ENCODE measurements around the gene IGF1R.

The IGF1R gene

GRCh38 chr15:98927022-98927421, 278.7 kb downstream of the IGF1R start:
- no peak for DNase-seq

DNA sequence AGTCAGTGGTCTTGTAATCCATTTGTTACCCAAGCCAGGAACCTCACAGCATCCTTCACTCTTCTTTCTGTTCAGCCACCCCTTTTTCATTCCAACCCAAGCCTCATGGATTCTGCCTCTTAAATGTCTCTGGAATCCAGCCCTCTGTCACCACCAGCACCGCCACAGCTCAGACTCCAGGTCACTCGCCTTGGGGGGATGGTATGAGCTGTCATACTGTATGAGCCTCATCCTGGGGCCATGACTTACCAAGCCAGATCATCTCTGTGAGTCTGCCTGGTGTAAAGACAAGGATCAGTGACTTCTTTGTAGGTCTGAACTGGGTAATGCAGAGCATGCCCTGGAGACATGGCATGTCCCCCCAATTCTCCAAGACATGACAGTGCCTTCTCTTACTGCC, 279.7 kb downstream of the IGF1R start:
- no peak for DNase-seq

DNA sequence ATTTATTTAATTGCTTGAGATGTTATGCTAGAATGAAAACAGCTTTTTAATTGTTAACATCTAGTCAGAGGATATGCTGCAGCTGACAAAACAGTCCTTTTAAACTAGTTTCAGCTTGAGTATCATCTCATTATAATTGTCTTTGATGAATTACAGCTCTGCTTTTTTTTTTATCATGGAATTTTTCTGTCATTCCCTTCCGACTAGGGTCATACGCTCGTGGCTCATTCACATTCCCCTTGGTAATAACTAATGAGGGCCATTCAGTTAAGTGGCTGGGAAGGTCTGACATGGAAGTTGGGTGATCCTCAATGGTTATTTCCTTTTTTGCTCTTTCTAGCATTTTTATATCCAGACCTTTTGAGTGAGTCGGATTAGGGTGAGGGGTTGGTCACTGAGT, 282.2 kb downstream of the IGF1R start:
- no peak for DNase-seq

DNA sequence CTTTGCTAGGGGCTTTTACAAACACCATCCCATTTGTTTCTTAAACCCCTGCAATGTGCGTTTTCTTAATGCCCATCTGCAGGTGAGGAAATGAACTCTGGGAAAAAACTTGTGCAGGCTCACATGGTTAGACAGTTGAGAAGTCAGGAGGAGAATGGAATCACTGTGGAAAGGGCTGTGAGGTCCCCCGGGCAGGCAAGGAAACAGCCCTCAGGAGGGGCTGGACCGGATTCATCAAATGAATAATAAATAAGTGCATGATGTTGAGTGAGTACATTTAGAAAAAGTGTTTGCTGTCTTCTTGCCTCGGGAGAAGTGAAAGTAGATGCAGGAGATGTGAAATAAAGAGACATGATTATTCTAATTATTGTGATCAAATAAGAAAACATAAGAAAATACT, 282.7 kb downstream of the IGF1R start:
- DNase-seq, result no peak

GRCh38 chr15:98933406-98933805, 285.1 kb downstream of the IGF1R start:
- no peak for DNase-seq

GRCh38 chr15:98935736-98936135, 287.4 kb downstream of the IGF1R start:
- no peak for DNase-seq

DNA sequence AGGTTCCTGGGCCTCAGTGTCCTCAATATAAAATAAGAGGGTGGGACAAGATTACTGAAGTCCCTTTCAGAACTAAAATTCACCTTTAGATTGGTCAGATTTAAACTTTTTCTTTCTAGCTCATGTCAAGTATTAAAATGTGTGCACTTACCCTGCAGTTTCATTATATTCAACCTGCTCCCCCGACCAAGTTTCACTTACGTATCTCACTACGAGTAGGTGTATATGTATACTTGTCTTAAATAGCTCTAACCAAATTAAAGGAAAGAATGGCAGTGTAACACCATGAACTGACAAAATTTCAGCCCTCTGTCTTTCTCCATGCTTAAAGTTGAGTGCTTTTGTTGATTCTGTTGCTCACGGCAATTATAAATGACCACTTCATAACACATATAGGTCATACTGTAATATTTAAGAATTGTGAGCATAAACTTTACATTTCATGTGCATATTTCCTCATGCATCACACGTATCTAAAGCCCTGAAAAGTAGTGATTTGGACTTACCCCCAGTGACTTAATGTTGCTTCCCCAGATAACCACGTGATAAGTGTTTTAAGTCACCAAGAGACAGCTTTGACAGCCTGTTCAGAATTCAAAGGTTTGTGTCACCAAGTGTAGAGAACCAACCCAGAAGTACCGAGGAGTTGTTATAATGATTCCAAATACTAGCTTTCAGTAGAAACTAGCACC, 289.2 kb downstream of the IGF1R start:
- no peak for DNase-seq

DNA sequence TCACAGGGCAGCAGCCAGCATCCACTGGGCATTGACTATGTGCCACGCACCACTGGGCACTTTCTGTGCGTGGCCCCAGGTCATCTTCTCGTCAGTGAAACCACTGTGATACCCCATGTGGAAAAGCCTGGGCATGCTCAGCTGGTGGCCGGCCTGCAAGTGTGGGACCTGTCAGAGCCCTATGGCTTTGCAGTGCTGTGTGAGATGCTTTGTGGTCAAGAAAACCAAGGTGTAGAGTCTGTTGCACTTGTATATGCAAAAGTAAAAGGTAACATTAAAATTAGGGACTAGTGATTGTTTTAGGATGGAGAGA, 289.7 kb downstream of the IGF1R start:
- DNase-seq, result no peak

DNA sequence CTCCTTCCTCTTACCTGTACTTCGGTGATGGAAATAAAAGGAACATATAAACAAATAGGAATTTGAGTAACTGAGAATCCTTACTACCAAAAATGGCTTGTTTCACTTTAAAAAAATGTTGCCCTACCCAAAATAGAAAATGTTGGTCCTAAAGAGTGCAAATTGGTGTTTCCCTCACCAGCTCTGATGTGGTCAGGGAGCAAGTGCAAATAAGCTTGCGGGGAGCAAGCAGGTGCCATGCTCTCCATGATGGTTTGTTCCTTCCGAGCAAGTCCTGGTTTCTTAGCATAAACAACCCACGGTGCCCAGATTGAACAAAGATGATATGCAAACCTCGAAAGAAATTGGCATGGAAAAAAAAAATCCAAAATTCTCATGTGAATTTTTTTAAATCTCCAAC, 290.5 kb downstream of the IGF1R start:
- DNase-seq, result no peak

DNA sequence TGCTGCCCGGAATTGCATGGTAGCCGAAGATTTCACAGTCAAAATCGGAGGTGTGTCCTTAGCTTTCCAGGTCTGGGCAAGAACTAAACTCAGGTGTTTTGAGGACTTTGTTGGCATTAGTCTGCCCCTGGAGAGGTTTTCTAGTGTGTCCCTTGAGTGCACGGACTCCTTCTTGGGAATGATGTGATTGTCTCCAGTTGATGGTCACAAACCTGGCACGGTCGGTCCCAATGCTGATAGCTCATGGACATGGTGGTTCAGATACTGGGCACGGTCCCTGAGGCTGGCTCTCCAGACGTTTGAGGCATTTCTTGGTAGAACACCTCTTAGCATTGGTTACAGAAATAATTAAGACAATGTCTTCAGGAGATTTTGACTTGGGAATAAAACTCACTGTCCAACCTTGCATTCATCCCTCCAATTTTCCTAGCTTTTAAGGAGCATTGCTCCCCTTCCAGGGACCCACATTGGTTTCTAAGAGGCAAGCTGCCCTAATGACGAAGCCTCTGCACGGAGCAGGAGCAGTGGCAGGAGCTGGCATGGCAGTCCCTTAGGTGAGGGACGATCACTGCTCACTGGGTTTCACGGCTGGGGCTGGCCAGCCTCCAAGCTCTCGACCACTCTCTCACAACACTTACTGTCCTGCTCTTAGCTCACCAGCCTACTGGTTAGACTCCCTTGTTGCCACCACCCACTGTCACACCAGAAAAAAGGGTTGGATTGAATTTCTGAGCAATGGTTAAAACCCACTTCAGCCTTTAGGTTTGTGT, 291.2 kb downstream of the IGF1R start:
- no peak for DNase-seq

DNA sequence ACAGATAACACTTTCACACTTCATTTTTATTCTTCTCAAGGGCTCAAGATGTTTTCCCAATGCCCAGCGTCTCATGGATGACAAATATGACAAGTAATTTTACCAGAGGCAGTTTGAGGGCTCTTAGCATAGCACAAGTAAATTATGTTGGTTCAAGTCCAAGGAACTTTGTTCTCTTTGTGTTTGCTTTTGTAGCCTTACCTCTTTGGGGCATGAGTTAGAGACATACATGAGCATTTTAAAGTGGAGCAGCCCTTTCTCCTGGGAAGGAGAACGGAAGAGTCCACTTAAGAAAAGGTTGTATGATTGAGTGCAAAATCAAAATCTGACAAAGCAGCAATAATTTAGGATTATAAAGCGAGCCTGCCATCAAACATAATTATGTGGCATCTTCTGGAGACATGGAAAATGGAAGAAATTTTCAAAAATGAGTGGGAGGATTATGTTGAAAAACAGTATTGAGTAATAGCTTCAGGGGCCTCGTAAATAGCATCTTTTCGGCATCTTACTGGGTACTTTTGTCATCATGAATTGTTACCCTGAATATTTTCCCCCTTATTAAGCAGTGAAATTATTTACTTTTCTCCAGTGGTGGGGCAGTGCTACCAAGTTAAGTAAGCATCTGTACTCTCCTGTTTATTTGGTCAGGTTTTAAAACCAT, 293.4 kb downstream of the IGF1R start:
- DNase-seq, result no peak

GRCh38 chr15:98942431-98942830, 294.1 kb downstream of the IGF1R start:
- no peak for DNase-seq

DNA sequence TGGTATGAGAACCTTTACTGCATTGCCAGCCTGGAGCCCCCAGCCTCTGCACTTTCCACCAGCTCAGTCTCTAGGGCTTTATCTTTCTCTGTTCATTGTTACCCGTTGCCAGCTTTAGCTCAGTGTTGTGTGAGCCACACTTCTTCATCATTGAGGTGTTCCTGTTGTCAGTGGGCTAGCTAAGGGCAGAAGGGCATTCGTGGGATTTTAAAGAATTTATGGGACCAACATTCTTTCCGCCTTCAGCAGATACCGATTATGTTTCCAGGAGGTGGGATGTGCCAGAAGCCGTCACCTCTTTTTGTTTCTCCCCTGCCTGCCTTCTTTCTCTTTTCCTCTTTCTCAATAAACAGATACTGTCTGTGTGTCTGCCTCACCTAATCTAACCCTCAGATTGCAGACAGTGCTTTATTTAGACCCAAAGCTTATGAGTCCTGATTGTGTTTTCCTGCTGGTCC, 294.7 kb downstream of the IGF1R start:
- DNase-seq, result no peak

DNA sequence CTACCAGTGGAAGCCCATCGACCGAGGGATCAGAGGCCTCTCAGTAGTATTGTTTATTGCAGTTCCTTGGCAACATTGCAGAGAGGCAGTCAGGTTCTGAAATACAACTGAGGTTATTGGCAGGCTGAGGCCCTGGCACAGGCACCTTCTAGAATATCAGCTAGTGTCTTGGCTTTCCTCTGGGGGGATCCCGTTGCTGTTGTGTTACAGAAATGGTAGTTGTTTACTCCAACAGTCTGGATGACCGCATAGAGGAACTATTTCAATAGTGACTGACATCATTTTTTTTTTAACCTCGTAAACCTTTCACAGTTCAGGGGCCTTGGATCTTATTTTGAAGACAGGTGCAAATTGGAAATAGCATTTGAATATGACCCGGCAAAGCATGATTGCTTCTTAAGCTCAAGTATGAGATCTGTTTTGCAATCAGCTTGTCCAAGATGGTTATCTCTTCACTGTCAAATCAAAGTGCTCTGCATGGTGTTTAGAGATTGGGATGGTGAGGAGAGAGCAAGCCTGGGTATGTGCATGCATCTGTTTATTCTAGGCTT, 295.3 kb downstream of the IGF1R start:
- DNase-seq, result no peak

DNA sequence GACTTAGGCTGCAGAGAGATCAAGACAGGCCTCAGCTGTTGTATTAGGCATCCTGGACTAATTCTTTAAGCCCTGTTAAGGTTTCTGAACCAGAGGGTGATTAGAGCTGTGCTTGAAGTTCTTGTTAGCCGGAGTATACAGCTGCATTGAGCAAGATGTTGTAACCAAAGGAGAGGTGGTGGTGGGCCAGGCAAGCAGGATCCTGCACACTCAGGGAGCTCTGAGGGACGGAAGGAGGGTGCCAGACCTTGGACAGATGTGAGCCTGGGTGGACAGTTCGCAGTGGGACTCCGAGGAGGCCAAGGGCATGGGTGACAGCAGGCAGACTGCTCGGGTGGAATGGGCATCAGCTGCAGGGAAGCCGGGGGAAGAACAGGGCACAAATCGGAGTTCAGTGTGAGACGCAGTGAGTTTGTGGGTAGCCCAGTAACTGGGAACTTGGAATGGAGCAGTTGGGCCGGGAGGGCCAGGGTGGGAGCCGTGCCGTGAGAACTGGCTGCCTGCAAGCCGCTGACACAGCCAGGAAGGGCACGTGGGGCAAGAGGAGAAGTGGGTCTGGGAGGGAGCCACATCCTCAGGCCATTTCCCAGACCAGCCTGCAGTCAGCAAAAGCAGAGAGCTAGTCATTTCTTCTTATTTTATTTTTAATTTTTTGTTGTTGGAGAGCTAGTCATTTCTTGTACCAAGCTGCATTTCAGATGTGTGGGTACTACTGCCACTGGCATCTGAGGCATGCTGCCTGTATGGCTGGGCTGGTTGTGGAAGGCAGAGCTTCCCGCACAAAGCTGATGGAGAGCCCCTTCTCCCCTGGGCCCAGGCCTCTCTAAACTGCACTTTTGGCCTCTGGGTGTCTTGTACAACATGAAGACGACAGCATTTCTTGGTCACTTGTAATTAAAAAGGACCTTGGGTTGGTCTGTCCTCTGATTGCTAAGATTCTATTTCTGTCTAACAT, 298.2 kb downstream of the IGF1R start:
- DNase-seq, result no peak

DNA sequence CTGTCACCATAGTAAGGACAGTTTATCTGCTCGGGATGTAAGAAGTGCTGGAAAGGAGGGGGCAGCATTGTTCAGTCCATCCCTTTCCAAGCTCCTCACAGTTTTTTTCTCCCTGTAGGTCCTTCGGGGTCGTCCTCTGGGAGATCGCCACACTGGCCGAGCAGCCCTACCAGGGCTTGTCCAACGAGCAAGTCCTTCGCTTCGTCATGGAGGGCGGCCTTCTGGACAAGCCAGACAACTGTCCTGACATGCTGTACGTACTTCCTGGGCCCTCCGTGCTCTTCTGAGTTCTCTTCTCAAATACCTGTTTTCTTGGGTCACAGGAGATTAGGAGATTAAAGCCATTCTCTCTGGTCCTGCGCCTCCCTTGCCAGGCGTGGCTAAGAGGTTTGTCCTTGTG, 300.1 kb downstream of the IGF1R start:
- DNase-seq, result no peak

DNA sequence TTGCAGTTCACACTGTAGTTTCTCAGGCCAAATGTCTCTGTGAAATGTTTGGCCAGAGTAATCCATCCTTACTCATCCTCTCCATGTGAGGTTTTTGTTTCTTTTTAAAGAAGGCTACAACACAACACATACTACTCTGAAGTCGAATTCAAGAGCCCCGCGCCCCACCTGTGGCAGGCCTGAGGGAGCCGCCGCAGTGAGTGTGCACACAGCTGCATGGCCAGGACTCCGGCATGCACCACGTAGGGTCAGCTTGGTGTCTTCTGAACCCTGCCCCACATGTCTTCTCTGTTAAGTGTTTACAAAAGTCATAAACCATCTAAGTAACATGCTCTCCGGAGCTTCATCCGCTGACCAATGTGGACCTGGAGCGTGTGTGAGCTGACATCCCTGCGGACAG, 300.6 kb downstream of the IGF1R start:
- no peak for DNase-seq

GRCh38 chr15:98949624-98950023, 301.3 kb downstream of the IGF1R start:
- DNase-seq, result no peak

DNA sequence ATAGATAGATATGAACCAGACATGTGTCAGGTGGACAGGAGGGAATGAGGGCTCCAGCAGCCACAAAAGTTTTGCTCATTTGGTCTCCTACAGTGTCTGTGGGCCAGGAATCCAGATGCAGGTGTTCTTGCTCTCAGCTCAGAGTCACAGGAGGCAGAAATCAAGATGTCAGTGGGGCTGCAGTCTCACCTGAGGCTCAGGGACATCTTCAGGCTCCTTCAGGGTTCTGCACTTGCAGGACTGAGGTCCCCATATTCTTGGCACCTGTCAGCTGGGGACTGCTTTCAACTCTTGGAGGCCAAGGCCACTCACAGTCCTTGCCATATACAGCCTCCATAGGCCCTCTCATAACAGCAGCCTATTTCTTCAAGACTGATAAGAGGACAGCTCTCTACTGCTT, 301.9 kb downstream of the IGF1R start:
- no peak for DNase-seq

- no peak for DNase-seq
Measured at GRCh38 chr15:98951004-98951403, 302.7 kb downstream of the IGF1R start.

- DNase-seq, result no peak
Measured at GRCh38 chr15:98951493-98952320, 303.4 kb downstream of the IGF1R start.

DNA sequence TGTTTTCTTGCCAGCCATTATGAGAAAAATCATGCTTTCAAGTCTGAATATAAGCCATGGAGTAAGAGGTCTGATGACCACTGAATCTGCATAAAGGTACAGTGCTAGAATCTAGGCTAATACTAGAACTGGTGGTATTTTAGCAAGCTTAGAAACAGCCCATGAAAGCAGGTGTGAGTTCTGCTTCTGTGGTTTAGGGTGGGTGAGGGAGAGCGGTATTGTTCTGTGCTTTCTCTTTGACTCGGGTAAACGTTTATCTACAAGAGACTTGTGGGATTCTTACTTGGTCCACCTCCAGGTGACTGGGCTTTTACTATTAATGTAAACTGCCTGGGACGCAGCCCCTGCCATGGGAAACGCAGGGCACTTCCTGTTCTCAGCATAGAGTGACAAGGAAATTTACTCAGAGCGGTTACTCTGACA, 304.1 kb downstream of the IGF1R start:
- DNase-seq, result no peak
